MCF 10A (cell line): ENCODE data around the gene HOXA7. TPM values are rescaled to one million over a fixed set of nuclear protein-coding genes. Genes with fewer than 3 reads are reported as not detected.
A peak's percentile ranks its signal among the peaks of the same experiment; 100 is the strongest.

Experiments
- BruUV-seq: library from RNA; stranded (reverse); fragments of 400-500 nt; replicated peaks from 2 replicates; lab custom pipeline; 2021; lab: Mats Ljungman, UMichigan
- CTCF ChIA-PET: fragments of 300-600 bp; sonication (Branson Sonifier 250); formaldehyde crosslinking; extraction: SDS; loops from one replicate; lab custom pipeline; 2021; ENCODE audit warnings: antibody characterized with exemption, inconsistent platforms; lab: Yijun Ruan, JAX
- POLR2A ChIA-PET: fragments of 300-600, 350-650 bp; sonication (Branson Sonifier 250); formaldehyde crosslinking; extraction: SDS; loops from one replicate; lab custom pipeline; 2020; ENCODE audit warnings: antibody characterized with exemption, inconsistent platforms; lab: Yijun Ruan, JAX
- DNase-seq: peaks from one replicate; pipeline ENCODE4 v3.0.0-alpha.2; 2018; ENCODE audit not compliant: unreplicated experiment
- H3K27ac Mint-ChIP-seq: one replicate; pipeline ENCODE4 v1.8.0; 2022; ENCODE audit warnings: mild to moderate bottlenecking, low read depth, mixed read lengths; ENCODE audit not compliant: unreplicated experiment
- H3K27me3 Mint-ChIP-seq: one replicate; pipeline ENCODE4 v1.8.0; 2022; ENCODE audit warnings: mixed read lengths; ENCODE audit not compliant: insufficient read depth, unreplicated experiment
- H3K36me3 Mint-ChIP-seq: one replicate; pipeline ENCODE4 v1.8.0; 2022; ENCODE audit warnings: mild to moderate bottlenecking, moderate library complexity, mixed read lengths; ENCODE audit not compliant: insufficient read depth, unreplicated experiment
- H3K4me1 Mint-ChIP-seq: one replicate; pipeline ENCODE4 v1.8.0; 2022; ENCODE audit warnings: mixed read lengths; ENCODE audit not compliant: insufficient read depth, unreplicated experiment
- H3K4me3 Mint-ChIP-seq: one replicate; pipeline ENCODE4 v1.8.0; 2022; ENCODE audit warnings: mild to moderate bottlenecking, moderate library complexity, mixed read lengths; ENCODE audit not compliant: unreplicated experiment
- H3K9me3 Mint-ChIP-seq: one replicate; pipeline ENCODE4 v1.8.0; 2022; ENCODE audit warnings: mixed read lengths; ENCODE audit not compliant: unreplicated experiment
- intact Hi-C: fragments of 100-400 bp; cut with micrococcal nuclease; formaldehyde crosslinking; loops from 2 replicates; pipeline ENCODE4 v1.14.1; 2022
- total RNA-seq: library from RNA; stranded (reverse); gene quantifications from 2 replicates; pipeline ENCODE4 v1.2.3, GENCODE V29; 2022
- TF ChIP-seq, protein P1 (sequence below): fragments of 200-600 bp; IDR thresholded peaks from one replicate; pipeline ENCODE4 v1.8.0; 2022; ENCODE audit warnings: antibody characterized with exemption, mild to moderate bottlenecking; ENCODE audit not compliant: unreplicated experiment

Gene HOXA7
- total RNA-seq, 1 experiment from 2014 or later, result 0.44 TPM

DNA sequence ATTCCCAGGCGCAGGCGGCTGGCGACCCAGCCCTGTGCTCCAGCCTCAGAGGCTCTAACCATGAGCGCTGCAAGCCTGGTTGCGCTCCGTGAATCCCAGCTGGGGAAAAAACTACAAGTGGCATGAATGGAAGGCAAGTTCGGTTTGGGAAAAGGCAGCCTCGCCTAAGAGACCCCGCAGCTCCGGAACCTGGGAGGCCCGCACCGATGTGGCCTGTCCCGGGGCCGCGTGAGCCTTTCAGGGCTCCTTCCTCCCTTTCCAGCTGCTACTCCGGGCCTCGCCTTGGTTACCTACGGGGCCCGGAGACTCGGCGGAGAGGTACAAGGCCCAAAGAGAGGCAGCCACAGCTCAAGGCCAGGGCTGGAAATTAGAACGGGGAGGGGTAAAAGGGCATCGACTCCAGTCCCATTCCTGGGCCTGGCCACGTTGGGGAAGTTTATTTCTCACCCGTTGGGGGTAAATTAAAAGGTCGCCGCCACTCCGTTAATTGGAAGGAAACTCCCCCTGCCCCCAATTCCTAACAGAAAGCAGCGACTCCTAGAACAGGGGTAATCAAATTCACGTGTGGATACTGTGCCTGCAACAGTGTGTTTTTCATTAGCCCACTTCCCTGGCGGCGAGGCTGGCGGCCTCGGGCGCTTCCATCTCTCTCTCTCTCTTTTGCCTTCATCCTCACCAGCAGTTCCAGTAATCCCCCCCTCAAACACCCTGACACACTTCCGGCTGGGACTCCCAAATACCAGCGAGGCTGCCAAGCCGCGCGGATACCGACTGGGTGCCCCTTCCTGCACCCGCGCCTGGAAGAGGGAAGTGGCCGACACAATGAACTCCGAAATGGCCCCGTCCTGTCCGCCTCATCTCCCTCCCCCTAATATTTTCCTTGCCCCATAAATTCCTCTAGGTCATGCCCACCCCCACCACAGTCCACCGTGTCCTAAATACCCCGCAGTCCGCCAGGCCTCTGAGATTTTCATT is 10.3 kb upstream of the HOXA7 start:
- BruUV-seq, result no TSS peak
- CTCF ChIA-PET, result interaction anchor here (0.5 to 1.6 kb wide), 4 partner anchors 16 to 472 kb away, joined by 3 to 7 read pairs (median 4); no protein-coding TSS in a partner anchor
- Mint-ChIP-seq H3K4me3 (no peak overlapping the region), H3K27me3 (no peaks in the 10 kb centered on the region), H3K36me3 (peaks cover 13% of the 10 kb centered on the region), H3K9me3 (no peaks in the 10 kb centered on the region), H3K4me1 (peaks cover 13% of the 10 kb centered on the region), H3K27ac (no peak overlapping the region)
- POLR2A ChIA-PET, result interaction anchor here (0.5 to 1.7 kb wide), 4 partner anchors 8 to 608 kb away, joined by 3 to 5 read pairs (median 4); no protein-coding TSS in a partner anchor
- TF ChIP-seq, protein P1, sequence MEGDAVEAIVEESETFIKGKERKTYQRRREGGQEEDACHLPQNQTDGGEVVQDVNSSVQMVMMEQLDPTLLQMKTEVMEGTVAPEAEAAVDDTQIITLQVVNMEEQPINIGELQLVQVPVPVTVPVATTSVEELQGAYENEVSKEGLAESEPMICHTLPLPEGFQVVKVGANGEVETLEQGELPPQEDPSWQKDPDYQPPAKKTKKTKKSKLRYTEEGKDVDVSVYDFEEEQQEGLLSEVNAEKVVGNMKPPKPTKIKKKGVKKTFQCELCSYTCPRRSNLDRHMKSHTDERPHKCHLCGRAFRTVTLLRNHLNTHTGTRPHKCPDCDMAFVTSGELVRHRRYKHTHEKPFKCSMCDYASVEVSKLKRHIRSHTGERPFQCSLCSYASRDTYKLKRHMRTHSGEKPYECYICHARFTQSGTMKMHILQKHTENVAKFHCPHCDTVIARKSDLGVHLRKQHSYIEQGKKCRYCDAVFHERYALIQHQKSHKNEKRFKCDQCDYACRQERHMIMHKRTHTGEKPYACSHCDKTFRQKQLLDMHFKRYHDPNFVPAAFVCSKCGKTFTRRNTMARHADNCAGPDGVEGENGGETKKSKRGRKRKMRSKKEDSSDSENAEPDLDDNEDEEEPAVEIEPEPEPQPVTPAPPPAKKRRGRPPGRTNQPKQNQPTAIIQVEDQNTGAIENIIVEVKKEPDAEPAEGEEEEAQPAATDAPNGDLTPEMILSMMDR, result no peak
- intact Hi-C loops, result no loop called here
- DNase-seq, result no peak

DNA sequence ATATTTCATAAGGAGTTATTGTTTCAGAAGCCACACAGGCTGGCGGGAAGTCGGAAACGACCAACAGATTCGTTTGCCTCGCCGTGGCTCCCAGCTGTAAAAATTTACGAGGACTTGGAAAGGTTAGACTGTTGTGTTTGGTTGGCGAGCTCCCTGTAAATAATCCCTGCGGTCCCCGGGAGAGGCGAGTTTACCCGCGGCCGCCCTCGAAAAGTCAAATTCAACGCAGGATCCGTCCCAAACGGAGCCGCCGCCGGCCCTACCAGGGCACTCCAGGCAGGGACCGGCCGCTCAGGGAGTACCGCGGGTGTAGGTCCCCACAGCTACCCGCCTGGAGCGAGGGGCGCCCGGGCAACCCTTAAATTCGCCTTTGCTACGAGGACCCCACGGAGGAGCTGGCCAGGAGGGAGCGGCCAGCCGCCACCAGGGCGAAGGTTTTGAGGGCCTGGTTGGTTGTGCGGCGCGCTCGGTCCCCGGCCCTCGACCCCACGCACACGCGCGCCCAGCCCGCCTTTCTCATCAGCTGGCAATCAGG is 9.6 kb upstream of the HOXA7 start:
- ChIA-PET CTCF (interaction anchor here (0.5 to 1.6 kb wide), 4 partner anchors 16 to 494 kb away, joined by 3 to 7 read pairs (median 4); no protein-coding TSS in a partner anchor), POLR2A (interaction anchor here (0.5 to 1.7 kb wide), 4 partner anchors 15 to 487 kb away, joined by 3 to 5 read pairs (median 3); no protein-coding TSS in a partner anchor)
- TF ChIP-seq, protein P1, result no peak
- peaks cover 8% of the 10 kb centered on the region for H3K36me3 Mint-ChIP-seq
- no peak for DNase-seq
- intact Hi-C loops, result no loop called here
- H3K4me3 Mint-ChIP-seq, result peak overlapping the region; percentile 84
- peaks cover 8% of the 10 kb centered on the region for H3K4me1 Mint-ChIP-seq
- H3K27ac Mint-ChIP-seq, result peak overlapping the region; percentile 27
- BruUV-seq, result no TSS peak
- no peaks in the 10 kb centered on the region for H3K9me3 Mint-ChIP-seq
- no peaks in the 10 kb centered on the region for H3K27me3 Mint-ChIP-seq

DNA sequence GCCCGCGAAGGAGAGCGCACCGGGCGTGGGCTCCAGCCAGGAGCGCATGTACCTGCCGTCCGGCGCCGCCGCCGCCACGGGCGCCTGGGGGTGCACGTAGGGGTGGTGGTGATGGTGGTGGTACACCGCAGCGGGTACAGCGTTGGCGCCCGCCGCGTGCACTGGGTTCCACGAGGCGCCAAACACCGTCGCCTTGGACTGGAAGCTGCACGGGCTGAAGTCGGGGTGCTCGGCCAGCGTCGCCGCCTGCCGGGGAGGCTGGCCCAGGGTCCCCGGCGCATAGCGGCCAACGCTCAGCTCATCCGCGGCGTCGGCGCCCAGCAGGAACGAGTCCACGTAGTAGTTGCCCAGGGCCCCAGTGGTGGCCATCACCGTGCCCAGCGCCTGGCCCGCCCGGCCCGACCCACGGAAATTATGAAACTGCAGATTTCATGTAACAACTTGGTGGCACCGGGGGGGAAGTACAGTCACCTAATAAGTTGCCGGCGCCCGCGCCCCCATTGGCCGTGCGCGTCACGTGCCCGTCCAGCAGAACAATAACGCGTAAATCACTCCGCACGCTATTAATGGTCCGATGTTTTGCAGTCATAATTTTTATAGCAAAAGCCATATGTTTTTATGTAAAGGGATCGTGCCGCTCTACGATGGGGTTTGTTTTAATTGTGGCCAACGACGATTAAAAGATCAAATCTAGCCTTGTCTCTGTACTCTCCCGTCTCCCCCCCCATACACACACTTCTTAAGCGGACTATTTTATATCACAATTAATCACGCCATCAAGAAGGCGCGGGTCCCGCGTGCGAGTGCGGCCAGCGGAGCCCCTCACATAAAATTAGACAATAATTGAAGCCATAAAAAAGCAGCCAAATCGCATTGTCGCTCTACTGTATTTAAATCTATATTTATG is 8.9 kb upstream of the HOXA7 start, which contains the start of gene HOXA9:
Gene HOXA9, minus strand, starts transcription at position 449 of the 907 bp plus-strand sequence. Its CDS starts 80 bp downstream, at position 369.
- peaks cover 8% of the 10 kb centered on the region for H3K4me1 Mint-ChIP-seq
- H3K27me3 Mint-ChIP-seq, result no peaks in the 10 kb centered on the region
- peak within 1 kb of the TSS; percentile 84 for H3K4me3 Mint-ChIP-seq
- peak within 1 kb of the TSS; percentile 72 for H3K27ac Mint-ChIP-seq
- H3K9me3 Mint-ChIP-seq, result no peaks in the 10 kb centered on the region
- BruUV-seq, result no TSS peak
- DNase-seq, result peak; percentile 82
- CTCF ChIA-PET, result interaction anchor here (0.7 to 1.6 kb wide), 4 partner anchors 15 to 493 kb away, joined by 3 to 7 read pairs (median 4); partner anchors contain the start of gene HOXA5
- intact Hi-C loops, result no loop called here
- POLR2A ChIA-PET, result interaction anchor here (0.6 to 5.1 kb wide), 7 partner anchors 14 to 486 kb away, joined by 3 to 49 read pairs (median 3); partner anchors contain the start of gene HOXA5
- TF ChIP-seq, protein P1, result no peak
- H3K36me3 Mint-ChIP-seq, result peaks cover 8% of the 10 kb centered on the region
